Suprapubic skin (tissue), 4 donors: Measurements from ENCODE around the gene ZER1. TPM values are rescaled to one million over a fixed set of nuclear protein-coding genes. Genes with fewer than 3 reads are reported as not detected.
"Not testable (repeated sequence)": the region's sequence is repeated elsewhere in the genome, so short reads cannot be mapped to it uniquely, and the experiment has no call there.

Source experiments
- DNase-seq, 2 donors: peaks; one replicate each; pipeline ENCODE4 v3.0.0-alpha.2; 2019; ENCODE audit warnings: low spot score in 2 of 2
- H3K27ac ChIP-seq: fragments of 200-600 bp; sonication (generic); one replicate; pipeline ENCODE4 v1.5.1; 2019
- H3K27me3 ChIP-seq: fragments of 200-600 bp; sonication (generic); one replicate; pipeline ENCODE4 v1.5.1; 2019
- H3K36me3 ChIP-seq: fragments of 200-600 bp; sonication (generic); one replicate; pipeline ENCODE4 v1.5.1; 2019
- H3K4me1 ChIP-seq: fragments of 200-600 bp; sonication (generic); one replicate; pipeline ENCODE4 v1.5.1; 2019
- H3K4me3 ChIP-seq: fragments of 200-600 bp; sonication (generic); one replicate; pipeline ENCODE4 v1.5.1; 2019; ENCODE audit warnings: mild to moderate bottlenecking
- H3K9me3 ChIP-seq: fragments of 200-600 bp; sonication (generic); one replicate; pipeline ENCODE4 v1.5.1; 2019
- EP300 ChIP-seq: sonication (generic); formaldehyde crosslinking; IDR thresholded peaks from one replicate; pipeline ENCODE4 v1.6.1; 2017; ENCODE audit warnings: antibody characterized with exemption
- POLR2A ChIP-seq, 2 donors: fragments of 450-650 bp; IDR thresholded peaks; one replicate each; pipeline ENCODE4 v1.6.1; 2017; ENCODE audit warnings: antibody characterized with exemption in 2 of 2, mild to moderate bottlenecking in 2 of 2, moderate library complexity in 2 of 2
- POLR2AphosphoS5 ChIP-seq, 3 donors: sonication (generic); formaldehyde crosslinking; IDR thresholded peaks; one replicate each; pipeline ENCODE4 v1.6.1; 2017; ENCODE audit warnings: antibody characterized with exemption in 3 of 3
- WGBS: methylation state at CpG from one replicate; pipeline ENCODE4 v1.1.5; 2018; 5-methylcytosine and 5-hydroxymethylcytosine counted together
- total RNA-seq, 4 donors: library from RNA; depleted of rRNA; stranded (reverse); fragments of >200 nt; gene quantifications; one replicate each; pipeline ENCODE4 v1.1.0, GENCODE V29; 2016
- TF ChIP-seq, protein P1 (sequence below), 2 donors: fragments of 200-600 bp in 1 of 2; fragments of 450-650 bp in 1 of 2; sonication (generic) in 1 of 2; IDR thresholded peaks; one replicate each; pipeline ENCODE4 v1.5.1; 2016 to 2019; ENCODE audit warnings: antibody characterized with exemption in 2 of 2, mild to moderate bottlenecking in 1 of 2, moderate library complexity in 1 of 2

ZER1 gene
- total RNA-seq, 4 donors from 2014 or later = 53.7 to 75.3 (median 67.7) TPM

DNA sequence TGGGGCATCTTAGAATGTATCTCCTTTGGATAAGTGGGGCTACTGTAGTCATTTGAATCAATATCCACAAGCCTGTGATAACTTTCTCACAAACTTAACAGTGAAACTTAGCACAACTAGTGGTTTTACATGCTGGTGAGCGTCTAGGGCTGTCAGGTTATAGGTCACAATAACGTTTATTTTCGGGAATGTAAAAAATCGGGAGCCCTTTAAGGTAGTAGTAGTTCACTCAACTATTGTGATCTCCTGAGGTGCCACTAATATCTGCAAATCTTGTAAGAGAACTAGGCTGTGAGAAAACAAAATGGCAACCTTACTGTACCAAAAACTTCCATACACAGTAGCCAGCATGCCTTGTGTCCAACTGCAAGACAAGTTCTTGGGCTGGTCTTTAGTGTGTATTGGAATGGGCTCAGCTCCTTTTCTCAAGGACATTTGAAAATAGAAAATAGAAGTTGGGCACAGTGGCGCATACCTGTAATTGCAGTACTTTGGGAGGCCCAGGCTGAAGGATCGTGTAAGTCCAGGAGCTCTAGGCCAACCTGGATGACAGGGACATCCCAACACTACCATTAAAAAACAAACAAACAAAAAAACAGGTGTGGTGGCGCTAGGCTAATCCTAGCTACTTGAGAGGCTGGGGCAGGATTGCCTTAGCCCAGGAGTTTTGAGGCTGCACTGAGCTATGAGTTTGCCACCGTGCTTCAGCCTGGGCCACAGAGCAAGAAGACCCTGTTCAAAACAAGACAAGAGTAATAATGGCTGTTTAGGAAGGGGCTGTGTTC is 74.6 kb downstream of the ZER1 start:
- WGBS = 77% methylated on average over 8 of the region's 8 CpGs
- peaks cover 2% of the 10 kb centered on the region for H3K4me1 ChIP-seq

DNA sequence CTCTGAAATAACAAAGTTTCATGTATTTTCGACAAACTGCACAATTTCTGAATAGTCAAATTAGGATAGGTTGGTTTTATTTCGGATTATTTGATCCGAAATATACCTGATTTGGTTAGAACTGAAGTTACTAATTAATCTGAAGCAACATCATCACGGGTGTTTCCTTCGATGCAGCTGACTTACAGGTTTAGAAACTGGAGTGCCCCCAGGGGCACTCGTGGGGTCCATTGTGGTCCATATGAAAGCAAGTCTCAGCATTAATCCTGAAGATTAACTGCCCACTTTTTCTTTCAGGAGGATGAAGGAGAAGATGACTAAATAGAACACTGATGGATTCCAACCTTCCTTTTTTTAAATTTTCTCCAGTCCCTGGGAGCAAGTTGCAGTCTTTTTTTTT is 77.4 kb downstream of the ZER1 start:
- H3K27ac ChIP-seq = no peak overlapping the region
- H3K4me3 ChIP-seq = no peak overlapping the region
- TF ChIP-seq POLR2AphosphoS5 (IDR thresholded peaks at IDR 0.05) (no peak), EP300 (no peak), POLR2A (IDR thresholded peaks at IDR 0.05) (no peak)
- TF ChIP-seq, protein P1, sequence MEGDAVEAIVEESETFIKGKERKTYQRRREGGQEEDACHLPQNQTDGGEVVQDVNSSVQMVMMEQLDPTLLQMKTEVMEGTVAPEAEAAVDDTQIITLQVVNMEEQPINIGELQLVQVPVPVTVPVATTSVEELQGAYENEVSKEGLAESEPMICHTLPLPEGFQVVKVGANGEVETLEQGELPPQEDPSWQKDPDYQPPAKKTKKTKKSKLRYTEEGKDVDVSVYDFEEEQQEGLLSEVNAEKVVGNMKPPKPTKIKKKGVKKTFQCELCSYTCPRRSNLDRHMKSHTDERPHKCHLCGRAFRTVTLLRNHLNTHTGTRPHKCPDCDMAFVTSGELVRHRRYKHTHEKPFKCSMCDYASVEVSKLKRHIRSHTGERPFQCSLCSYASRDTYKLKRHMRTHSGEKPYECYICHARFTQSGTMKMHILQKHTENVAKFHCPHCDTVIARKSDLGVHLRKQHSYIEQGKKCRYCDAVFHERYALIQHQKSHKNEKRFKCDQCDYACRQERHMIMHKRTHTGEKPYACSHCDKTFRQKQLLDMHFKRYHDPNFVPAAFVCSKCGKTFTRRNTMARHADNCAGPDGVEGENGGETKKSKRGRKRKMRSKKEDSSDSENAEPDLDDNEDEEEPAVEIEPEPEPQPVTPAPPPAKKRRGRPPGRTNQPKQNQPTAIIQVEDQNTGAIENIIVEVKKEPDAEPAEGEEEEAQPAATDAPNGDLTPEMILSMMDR (IDR thresholded peaks at IDR 0.05) = no peak
- WGBS = 77% methylated on average over 6 of the region's 6 CpGs
- peaks cover 15% of the 10 kb centered on the region for H3K4me1 ChIP-seq
- H3K9me3 ChIP-seq = no peaks in the 10 kb centered on the region
- peaks cover 54% of the 10 kb centered on the region for H3K36me3 ChIP-seq
- H3K27me3 ChIP-seq = no peaks in the 10 kb centered on the region
- DNase-seq = no peak

More for the DNA sequence above, 74.6 kb downstream of the ZER1 start:
- DNase-seq = peak in 1 of 2 donors; percentile 10
- H3K4me3 ChIP-seq = no peak overlapping the region
- H3K36me3 ChIP-seq = peaks cover 50% of the 10 kb centered on the region
- H3K27ac ChIP-seq = no peak overlapping the region
- no peaks in the 10 kb centered on the region for H3K27me3 ChIP-seq
- H3K9me3 ChIP-seq = no peaks in the 10 kb centered on the region
- TF ChIP-seq POLR2AphosphoS5 (IDR thresholded peaks at IDR 0.05) = no peak

DNA sequence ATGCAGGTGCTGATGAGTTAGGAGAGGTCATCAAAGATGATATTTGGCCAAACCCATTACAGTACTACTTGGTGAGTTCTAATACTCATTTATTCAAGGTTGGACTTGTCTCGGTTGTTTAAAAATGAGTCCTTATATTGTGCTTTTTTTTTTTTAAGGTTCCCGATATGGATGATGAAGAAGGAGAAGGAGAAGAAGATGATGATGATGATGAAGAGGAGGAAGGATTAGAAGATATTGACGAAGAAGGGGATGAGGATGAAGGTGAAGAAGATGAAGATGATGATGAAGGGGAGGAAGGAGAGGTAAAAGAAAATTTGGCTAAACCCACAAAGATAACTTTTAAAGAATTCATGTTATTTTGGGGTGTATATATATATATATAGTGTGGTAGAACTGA is 78.0 kb downstream of the ZER1 start:
- WGBS = 92% methylated on average over 3 of the region's 3 CpGs
- DNase-seq, H3K27me3 ChIP-seq, H3K27ac ChIP-seq, H3K9me3 ChIP-seq, H3K4me3 ChIP-seq: not testable (repeated sequence)
- Histone ChIP-seq H3K4me1 (peaks cover 15% of the 10 kb centered on the region), H3K36me3 (peaks cover 54% of the 10 kb centered on the region)

DNA sequence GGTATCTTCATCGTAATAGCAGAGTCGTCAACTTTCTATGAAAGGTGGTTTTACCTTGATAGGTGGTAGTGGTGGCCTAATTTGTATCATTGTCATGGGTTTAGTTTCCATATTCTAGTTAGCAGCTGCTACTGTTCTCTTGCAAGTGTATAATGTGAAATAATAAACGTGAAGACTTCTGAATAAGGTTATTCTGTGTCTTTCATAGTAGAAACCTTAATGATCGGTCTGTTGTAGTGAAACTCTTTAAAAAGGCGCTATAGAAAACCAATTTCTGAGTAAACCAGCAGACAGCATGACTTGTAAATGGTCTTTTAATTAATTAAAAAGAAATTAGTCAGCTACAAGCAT is 81.1 kb downstream of the ZER1 start:
- TF ChIP-seq POLR2AphosphoS5 (IDR thresholded peaks at IDR 0.05) (no peak), POLR2A (IDR thresholded peaks at IDR 0.05) (no peak), EP300 (no peak)
- TF ChIP-seq, protein P1 (IDR thresholded peaks at IDR 0.05) = no peak
- 6% methylated on average over 5 of the region's 5 CpGs for WGBS
- H3K9me3 ChIP-seq = no peaks in the 10 kb centered on the region
- H3K36me3 ChIP-seq = peaks cover 37% of the 10 kb centered on the region
- H3K27me3 ChIP-seq = no peaks in the 10 kb centered on the region
- no peak overlapping the region for H3K27ac ChIP-seq
- DNase-seq = no peak
- H3K4me3 ChIP-seq = peak overlapping the region; percentile 71
- H3K4me1 ChIP-seq = peaks cover 33% of the 10 kb centered on the region

DNA sequence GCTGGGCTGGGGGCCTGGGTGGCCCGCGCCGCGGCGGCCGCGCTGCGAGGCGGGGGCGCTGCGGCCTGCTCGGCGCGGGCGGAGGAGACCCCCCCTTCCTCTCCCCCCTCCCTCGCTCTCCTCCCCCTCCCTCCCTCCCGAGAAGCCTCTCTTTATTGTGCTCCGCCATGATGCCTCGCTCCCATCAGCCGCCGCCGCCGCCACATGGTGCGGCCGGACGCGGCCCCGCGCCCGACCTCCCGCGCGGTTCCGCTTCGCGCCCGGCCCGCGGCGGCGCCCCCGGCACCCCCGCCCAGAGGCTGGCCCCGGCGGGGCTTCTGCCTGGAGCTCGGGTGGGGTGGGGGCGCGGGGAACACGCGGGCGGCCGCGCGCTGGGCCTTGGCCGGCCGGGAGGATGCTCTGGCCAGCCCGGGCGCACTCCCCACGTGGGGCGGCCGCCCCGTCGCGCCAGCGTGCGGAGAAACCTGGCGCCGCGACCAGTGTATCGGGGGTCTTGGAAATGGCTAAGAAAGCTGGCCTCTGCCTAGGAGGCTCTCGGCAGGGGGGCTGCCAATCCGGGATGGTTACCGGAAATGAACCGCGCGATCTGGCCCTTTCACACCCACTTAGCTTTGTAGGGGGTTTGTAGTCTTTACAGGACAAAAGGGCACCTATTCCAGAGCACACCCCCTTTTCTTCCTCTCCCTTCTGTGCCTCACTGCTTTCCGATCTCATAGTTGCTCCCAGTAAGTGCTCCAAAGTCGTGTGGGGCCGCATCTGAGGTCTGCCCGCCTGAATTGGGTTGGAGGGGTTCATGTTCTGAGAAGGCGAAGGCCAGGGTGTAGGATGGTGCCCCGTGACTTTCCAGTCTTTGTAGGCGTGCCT is 81.7 kb downstream of the ZER1 start:
- Histone ChIP-seq H3K27me3 (no peaks in the 10 kb centered on the region), H3K36me3 (peaks cover 32% of the 10 kb centered on the region), H3K27ac (peak overlapping the region; percentile 95), H3K9me3 (no peaks in the 10 kb centered on the region), H3K4me1 (peaks cover 39% of the 10 kb centered on the region), H3K4me3 (peak overlapping the region; percentile 71)
- WGBS = under 1% methylated on average over 16 of the region's 83 CpGs
- TF ChIP-seq POLR2AphosphoS5 (IDR thresholded peaks at IDR 0.05) (no peak), EP300 (no peak), POLR2A (IDR thresholded peaks at IDR 0.05) (no peak)
- TF ChIP-seq, protein P1 (IDR thresholded peaks at IDR 0.05) = no peak
- DNase-seq = no peak

DNA sequence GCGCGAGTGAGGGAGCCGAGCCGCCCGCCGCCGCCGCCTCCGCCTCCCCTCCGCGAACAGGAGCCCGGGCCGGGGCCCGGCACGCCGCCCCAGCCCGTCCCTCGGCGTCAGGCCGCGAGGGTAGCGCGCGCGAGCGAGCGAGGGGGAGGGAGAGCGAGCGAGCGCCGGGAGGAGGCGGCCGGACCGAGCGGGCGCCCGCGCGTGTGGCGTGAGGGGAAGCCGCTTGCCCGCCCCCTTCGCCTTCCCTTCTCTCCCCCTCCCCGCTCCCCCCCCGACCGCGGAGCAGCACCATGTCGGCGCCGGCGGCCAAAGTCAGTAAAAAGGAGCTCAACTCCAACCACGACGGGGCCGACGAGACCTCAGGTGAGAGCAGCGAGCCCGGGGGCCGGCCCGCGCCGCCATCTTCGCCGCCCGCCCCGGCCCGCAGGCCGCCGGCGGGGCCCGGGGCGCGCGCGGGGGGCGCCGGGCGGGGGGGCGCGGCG is 82.4 kb downstream of the ZER1 start:
- TF ChIP-seq EP300 = no peak
- TF ChIP-seq POLR2A (IDR thresholded peaks at IDR 0.05) = no peak
- TF ChIP-seq POLR2AphosphoS5 (IDR thresholded peaks at IDR 0.05) = no peak
- TF ChIP-seq, protein P1 (IDR thresholded peaks at IDR 0.05) = no peak
- H3K9me3 ChIP-seq = no peaks in the 10 kb centered on the region
- H3K27ac ChIP-seq = peak overlapping the region; percentile 95
- peak in 1 of 2 donors; percentile 81 for DNase-seq
- no CpG with 5 or more reads among the region's 80 CpGs for WGBS
- peaks cover 26% of the 10 kb centered on the region for H3K36me3 ChIP-seq
- H3K4me3 ChIP-seq = peak overlapping the region; percentile 71
- H3K27me3 ChIP-seq = no peaks in the 10 kb centered on the region
- peaks cover 46% of the 10 kb centered on the region for H3K4me1 ChIP-seq
